Measurements from ENCODE around the gene FIBCD1. TPM values are rescaled to one million over a fixed set of nuclear protein-coding genes. Genes with fewer than 3 reads are reported as not detected.

Gene FIBCD1
- total RNA-seq, 1 donor = not detected

DNA sequence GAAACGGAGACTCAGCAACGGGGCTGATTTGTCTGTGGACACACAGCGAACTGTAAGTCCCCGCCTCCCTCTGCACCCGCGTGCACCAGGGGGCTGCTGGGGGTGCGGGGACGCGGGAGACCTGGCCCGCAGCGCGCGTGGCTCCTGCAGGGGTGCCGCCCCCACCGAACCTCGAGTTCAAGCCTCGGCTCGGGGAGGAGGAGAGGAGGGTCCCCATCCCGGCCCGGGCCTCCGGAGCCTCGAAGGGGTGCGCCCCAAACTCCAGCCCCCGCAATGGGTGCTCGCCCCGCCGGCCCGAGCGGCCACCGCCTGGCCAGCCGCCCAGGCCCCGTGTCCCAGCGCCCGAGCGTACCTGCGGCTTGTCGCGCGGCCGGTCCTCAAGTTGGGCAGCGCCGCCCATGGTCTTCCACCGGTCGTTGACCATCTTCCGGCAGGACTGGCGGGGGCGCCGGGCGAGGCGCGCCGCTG is 829 bp downstream of the FIBCD1 start:
- DNase-seq (ENCODE audit: low read depth in 2 of 3, low spot score in 2 of 3) = no peak

DNA sequence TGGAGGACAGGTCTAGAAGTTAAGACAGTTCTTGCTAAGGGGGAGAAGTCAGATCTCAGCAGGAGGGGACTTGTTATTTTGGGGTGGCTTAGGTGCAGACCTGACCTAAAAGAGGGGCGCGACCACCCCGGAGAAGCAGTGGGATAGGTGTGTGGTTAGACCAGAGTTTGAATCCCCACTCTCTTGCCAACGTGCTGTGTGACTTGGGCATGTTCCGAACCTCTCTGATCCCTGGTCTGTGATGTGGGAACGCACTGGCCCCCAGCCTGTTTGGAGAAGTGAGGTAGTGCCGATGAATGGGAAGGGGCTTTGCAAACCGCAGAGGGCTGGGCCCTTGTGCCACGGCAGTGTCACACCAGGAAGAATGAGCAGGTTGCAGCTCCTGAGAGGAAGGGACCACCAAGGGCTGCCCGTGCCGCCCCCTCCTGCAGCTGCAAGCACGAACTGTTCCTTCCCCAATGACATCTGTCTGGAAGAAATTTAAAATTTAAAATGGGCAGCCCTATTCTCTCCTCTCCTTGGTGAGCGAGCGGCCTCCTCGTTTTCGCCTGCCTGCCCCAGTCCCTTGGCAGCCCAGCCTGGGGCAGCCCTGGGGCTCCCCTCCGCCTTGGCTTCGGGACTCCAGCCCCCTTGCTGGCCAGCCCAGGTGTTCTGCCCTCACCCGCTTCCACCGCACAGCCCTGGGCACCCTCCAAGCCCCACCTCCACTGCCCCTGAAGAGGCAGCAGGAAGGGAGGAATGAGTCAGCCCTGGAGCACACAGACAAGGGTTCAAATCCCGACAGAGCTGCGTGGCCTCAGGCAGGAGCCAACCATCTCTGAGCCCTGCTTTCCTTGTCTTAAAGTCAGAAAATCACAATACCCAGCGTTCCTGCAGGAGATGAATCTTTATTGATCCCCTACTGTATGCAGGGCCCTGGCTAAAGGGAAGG is 1.6 kb downstream of the FIBCD1 start:
- no peak for DNase-seq (ENCODE audit: low read depth in 2 of 3, low spot score in 2 of 3)

DNA sequence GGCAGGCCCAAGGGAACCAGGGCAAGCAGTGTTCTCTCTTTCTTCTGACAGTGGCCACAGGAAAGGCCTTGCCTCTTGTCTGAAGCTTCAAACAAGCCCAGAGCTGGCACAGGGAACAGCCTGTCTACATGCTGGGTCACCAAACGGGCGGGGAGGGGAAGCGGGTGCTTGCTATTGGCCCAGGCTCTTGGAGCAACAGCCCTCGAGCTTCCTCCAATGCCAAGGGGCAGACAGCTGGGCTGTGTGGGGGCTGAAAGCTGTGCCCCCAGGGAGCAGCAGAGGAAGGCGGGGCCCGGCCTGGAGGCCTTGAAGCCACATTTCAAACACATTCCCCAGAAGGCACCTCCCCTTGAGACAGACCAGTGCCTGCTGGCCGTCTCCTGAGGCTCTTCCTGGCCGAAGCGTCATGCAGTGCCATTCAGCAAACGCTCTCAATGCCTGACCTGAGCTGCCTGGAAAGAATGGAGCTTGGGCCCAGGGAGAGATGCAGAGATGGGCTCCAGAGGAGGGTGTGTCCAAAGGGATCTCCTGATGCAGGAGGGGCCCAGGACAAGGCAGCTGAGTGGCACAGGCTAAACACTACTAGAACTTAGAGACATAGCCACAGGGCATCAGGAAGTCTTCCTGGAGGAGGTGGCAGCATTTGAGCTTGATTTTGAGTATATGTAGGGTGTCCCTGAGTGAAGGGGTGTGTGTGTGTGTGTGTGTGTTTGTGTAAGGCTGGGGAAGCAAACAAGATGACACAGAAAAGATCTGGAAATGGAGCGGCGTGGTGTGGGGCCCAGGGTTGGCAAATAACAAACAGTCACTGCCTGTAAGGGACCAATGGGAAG is 2.5 kb downstream of the FIBCD1 start:
- DNase-seq (ENCODE audit: low read depth in 2 of 3, low spot score in 2 of 3) = no peak

GRCh38 chr9:130935648-130936271 is 3.3 kb downstream of the FIBCD1 start:
- DNase-seq (ENCODE audit: low read depth in 2 of 3, low spot score in 2 of 3) = no peak

DNA sequence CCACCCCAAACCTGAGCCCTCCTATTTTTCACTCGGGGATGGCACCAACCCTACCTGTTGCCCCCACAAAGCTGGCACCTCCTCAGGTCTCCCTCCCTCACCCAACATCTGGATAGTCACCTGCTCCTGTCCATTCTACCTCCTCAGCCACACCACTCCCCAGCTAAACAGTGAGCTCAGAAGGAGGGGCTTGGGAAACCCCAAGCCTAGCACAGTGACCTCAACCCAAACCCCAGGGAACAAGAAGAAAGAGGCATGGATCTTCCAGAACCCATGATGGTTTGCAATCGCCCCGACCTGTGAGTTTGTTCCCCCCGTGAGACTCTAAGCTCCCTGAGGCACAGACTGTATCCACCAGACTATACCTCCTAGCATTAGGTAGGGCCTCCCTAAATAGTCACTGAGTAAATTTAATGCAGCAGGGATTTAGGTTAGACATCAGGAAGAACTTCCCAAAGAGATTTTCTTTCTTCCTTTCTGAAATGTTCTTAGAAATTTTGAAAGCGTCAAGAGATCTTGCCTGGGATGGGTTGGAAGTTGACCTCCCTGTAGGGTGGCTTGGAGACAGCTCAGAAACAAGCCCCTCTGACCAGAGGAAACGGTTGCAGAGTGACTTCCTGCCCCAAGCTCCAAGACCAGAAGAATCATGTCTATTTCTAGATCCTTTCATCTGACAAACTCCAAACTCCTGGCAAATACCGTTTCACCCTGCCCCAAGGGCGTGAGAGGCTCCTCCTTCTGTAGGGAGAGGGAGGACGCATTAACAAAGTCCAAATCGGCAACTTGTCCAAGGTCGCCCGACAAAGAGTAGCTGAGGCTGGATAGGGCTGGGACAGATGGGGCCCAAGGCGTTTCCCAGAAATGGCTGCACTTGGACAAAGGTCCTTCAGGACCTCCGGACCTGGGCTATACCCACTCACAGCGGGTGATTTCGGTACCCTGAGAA is 4.1 kb downstream of the FIBCD1 start:
- DNase-seq (ENCODE audit: low read depth in 2 of 3, low spot score in 2 of 3) = no peak

- no peak for DNase-seq (ENCODE audit: low read depth in 2 of 3, low spot score in 2 of 3)
Measured at GRCh38 chr9:130934246-130934645, 4.8 kb downstream of the FIBCD1 start.

DNA sequence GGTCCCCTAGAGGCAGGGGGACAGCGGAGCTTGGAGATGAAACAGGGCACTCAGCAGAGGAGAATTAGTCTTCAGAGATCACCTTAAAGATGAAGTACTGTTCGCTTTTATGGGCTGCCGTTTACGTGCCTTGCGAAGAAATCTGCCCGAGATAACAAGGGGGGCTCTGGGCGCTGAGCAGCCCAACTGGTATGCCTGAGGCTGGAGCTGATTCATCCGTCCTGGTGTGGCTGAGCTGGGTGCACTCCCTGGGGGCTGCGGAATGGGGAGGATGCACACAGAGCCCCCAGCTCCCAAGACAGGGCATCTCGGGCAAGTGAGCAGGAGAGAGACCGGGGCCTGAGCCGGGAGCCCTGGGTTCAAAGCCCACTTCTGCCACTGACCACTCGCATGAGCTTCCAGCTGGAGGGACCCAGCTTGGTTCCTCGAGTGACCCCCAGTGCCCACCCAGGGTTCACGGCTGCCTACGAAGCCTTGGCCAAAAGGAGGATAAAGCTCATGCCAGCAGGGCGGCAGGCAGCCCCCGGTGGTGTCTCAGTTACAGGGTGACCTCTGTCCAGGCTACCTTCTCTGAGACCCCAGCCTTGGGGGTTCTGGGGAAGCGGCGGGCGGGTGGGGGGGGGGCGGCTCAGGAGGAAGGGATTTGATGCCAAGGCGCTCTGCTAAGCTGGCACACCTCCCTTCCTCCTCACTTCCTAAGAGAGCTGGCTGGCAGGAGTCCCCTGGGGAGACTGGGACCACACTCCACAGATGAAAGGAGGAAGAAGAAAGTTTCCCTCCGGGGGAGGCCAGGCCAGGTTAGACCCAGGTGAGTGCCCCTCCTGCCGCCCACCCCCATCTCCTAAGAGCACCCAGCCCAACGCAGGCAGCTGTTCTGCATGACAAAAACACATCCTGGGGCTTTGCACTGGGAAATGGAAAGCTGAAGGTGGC is 5.7 kb downstream of the FIBCD1 start:
- DNase-seq (ENCODE audit: low read depth in 2 of 3, low spot score in 2 of 3) = no peak

GRCh38 chr9:130932255-130933079 is 6.6 kb downstream of the FIBCD1 start:
- DNase-seq (ENCODE audit: low read depth in 2 of 3, low spot score in 2 of 3) = no peak

DNA sequence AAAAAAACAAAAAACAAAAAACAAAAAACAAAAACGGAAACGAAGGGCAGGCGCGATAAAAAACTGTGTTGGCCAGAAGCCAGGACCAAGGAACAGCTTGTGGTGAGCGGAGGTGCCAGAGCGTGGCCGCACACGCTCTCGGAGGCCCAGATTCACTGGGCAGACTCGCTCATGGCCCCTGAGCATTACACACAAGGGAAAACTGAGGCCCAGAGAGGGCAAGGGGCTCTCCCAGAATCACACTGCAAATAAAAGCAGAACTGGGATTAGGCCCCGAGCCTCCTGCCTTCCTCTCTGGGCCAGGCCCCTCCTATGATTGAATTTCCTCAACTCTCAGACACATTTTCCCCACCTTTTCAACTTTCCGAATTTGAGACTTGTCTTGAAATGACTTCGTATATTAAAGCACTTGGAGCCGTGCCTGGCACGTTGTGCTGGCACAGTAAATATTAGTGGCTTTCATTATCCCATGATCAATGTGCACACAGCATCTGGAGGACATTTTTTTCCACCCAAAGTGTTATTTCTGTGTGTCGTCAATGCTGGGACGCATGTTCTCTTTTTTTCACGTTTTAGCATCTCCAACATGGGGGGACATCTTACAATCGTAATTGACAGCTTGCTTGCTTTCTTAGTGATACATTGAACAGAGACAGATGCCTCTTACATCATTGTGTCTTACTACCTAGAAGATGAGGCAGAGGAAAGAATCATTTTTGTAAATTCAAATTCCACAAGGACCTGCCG is 7.4 kb downstream of the FIBCD1 start:
- DNase-seq (ENCODE audit: low read depth in 2 of 3, low spot score in 2 of 3) = no peak

GRCh38 chr9:130930804-130931349 is 8.2 kb downstream of the FIBCD1 start:
- DNase-seq (ENCODE audit: low read depth in 2 of 3, low spot score in 2 of 3) = no peak

GRCh38 chr9:130930132-130930803 is 8.8 kb downstream of the FIBCD1 start:
- DNase-seq (ENCODE audit: low read depth in 2 of 3, low spot score in 2 of 3) = no peak

DNA sequence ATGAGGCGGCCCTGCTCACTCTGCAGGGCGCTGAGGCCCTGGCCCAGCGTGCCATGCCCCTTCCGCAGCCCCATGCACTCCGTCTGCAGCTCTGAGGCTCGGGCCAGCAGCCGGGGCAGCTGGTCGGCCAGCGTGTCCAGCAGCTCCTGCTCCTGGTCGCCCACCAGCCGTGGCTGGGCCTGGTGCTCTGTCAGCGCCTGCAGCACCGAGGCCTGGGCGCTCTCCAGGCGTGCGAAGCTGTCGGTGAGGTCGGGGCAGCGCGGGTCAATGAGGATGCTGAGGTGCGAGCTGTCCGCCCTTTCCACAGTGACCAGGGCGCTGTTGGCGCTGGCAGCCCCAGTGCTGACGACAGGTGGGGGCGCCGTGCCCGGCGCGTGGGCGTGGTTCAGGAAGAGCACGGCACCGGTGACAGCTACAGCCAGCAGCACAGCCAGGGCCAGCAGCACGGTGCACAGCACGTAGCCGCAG is 9.4 kb downstream of the FIBCD1 start:
- DNase-seq (ENCODE audit: low read depth in 2 of 3, low spot score in 2 of 3) = no peak

DNA sequence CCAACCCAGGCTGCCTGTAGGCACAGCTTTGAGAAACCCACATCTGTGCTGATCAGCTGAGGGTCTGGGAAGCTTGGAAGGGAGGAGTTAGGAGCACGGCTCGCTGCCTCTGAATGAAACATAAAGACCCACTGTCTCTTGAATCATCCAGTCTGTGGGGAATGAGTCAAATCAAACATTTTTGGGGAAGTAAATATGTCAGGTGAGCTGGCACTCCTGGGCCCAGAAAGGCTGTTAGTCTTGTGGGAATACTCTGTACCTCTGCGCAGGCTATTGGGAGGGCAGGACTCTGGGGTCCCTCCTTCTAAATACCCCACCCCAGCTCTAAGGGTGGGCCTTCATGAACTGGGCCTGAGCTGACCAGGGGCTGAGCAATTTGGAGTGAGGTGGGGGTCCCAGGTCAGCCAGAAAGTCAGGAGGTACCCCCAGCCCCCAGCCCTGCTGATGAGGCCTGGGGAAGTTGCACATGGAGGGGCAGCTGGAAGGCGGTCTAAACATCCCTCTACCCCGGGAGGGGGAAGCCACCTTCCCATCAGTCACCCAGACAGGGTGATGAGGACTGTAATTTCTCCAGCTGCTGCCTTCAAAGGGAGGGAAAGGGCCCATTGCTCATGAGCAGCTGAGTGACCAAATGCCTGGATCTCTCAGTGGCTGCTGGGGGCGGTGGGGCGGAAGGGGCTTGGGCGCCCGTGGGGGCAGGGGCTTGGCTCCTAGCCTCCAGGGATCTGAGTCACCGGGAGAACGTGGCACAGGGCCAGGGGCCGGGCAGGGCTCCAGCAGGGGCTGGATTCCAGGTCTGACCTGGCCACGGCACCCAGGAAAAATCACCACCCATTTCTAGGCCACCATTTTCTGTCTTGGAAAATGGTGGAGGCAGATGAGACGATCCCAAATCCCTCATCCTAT is 10.8 kb downstream of the FIBCD1 start:
- DNase-seq (ENCODE audit: low read depth in 2 of 3, low spot score in 2 of 3) = no peak

DNA sequence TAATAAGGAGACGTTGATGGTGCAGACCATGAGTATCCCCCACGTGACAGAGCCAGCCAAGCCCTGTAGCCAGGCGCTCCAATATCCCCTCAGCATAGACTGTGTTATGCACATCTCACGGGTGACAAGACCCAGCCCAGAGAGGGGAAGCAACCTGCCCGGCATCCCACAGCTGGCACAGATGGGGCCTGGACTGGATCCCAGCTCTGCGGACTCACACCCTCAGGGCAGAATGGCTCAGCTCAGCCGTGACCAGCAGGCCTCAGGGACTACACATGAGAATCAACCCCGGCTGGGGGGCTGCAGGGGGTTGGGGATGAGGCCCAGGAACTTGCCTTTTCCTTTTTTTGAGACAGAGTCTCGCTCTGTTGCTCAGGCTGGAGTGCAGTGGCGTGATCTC is 11.7 kb downstream of the FIBCD1 start:
- no peak for DNase-seq (ENCODE audit: low read depth in 2 of 3, low spot score in 2 of 3)

- no peak for DNase-seq (ENCODE audit: low read depth in 2 of 3, low spot score in 2 of 3)
Measured at GRCh38 chr9:130925050-130925678, 13.9 kb downstream of the FIBCD1 start.
